OCI-LY3 (cell line): ENCODE results near the gene RIC1.

Experiments used
- EZH2phosphoT487 ChIP-seq: fragments of 200-600 bp; shearing (Covaris generic); IDR thresholded peaks from 2 replicates; pipeline ENCODE4 v1.6.1; 2018; ENCODE audit warnings: antibody characterized with exemption, mixed run types, low read depth
- TF ChIP-seq, protein P1 (sequence below): fragments of 200-600, 300-600 bp; sonication (generic); IDR thresholded peaks from 2 replicates; pipeline ENCODE4 v1.5.1; 2014; ENCODE audit warnings: antibody characterized with exemption, low read length, low read depth

DNA sequence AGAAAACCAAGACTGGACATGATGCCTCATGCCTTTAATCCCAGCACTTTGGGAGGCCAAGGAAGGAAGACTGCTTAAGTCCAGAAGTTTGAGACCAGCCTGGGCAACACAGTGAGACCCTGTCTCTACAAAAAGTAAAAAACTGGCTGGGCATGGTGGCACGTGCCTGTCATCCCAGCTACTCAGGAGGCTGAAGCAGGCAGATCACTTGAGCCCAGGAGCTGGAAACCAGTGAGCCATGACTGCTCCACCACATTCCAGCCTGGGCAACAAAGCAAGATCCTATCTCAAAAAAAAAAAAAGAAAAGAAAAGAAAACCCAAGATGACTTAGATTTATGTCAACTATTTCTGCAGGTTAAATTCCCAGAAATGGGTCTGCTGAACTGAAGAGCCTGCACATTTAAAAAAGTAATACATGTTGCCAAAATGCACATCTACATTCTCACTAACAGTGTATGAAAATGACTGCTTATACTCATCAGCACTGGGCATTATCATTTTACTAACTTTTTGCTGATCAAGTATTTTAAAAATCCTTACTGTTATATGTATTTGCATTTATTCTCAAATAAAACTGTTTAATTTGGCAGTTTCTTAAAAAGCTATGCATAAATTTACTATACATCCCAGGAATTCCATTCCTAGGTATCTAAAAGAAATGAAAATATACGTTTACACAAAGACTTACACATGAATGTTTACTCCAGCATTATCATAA is 189.7 kb downstream of the RIC1 start:
- TF ChIP-seq, protein P1, sequence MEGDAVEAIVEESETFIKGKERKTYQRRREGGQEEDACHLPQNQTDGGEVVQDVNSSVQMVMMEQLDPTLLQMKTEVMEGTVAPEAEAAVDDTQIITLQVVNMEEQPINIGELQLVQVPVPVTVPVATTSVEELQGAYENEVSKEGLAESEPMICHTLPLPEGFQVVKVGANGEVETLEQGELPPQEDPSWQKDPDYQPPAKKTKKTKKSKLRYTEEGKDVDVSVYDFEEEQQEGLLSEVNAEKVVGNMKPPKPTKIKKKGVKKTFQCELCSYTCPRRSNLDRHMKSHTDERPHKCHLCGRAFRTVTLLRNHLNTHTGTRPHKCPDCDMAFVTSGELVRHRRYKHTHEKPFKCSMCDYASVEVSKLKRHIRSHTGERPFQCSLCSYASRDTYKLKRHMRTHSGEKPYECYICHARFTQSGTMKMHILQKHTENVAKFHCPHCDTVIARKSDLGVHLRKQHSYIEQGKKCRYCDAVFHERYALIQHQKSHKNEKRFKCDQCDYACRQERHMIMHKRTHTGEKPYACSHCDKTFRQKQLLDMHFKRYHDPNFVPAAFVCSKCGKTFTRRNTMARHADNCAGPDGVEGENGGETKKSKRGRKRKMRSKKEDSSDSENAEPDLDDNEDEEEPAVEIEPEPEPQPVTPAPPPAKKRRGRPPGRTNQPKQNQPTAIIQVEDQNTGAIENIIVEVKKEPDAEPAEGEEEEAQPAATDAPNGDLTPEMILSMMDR: no peak
- no peak for TF ChIP-seq EZH2phosphoT487
